A172 (cell line): Measurements from ENCODE around the gene SBF2. TPM values are rescaled to one million over a fixed set of nuclear protein-coding genes. Genes with fewer than 3 reads are reported as not detected.
"Not testable (repeated sequence)": the region's sequence is repeated elsewhere in the genome, so short reads cannot be mapped to it uniquely, and the experiment has no call there.

Experiments used
- DNase-seq: peaks from one replicate; pipeline ENCODE4 v3.0.0-alpha.2; 2015; ENCODE audit warnings: low spot score
- total RNA-seq: library from RNA; depleted of rRNA; stranded (reverse); fragments of >200 nt; shearing (Covaris generic); gene quantifications from 2 replicates; pipeline ENCODE4 v1.2.3, GENCODE V29; 2014

SBF2 gene
- total RNA-seq, 1 experiment from 2014 or later: 34.7 TPM

- DNase-seq: no peak
These were observed 96.9 kb downstream of the SBF2 start for GRCh38 chr11:10197091-10197490.

- no peak for DNase-seq
These were observed 102.0 kb downstream of the SBF2 start for GRCh38 chr11:10192036-10192435.

GRCh38 chr11:10181811-10182210 lies 112.2 kb downstream of the SBF2 start:
- peak; percentile 47 for DNase-seq

GRCh38 chr11:10164621-10165020 lies 129.4 kb downstream of the SBF2 start:
- no peak for DNase-seq

- DNase-seq: no peak
These were observed 131.8 kb downstream of the SBF2 start for GRCh38 chr11:10162222-10162621.

GRCh38 chr11:10160350-10160749 lies 133.7 kb downstream of the SBF2 start:
- no peak for DNase-seq

GRCh38 chr11:10158461-10158860 lies 135.6 kb downstream of the SBF2 start:
- no peak for DNase-seq

GRCh38 chr11:10155793-10156490 lies 138.1 kb downstream of the SBF2 start:
- DNase-seq: no peak

- DNase-seq: no peak
These were observed 143.2 kb downstream of the SBF2 start for GRCh38 chr11:10150800-10151199.

GRCh38 chr11:10149553-10149952 lies 144.5 kb downstream of the SBF2 start:
- no peak for DNase-seq

GRCh38 chr11:10147195-10147594 lies 146.8 kb downstream of the SBF2 start:
- DNase-seq: no peak

GRCh38 chr11:10144954-10145353 lies 149.1 kb downstream of the SBF2 start:
- no peak for DNase-seq

GRCh38 chr11:10139656-10140055 lies 154.4 kb downstream of the SBF2 start:
- peak; percentile 81 for DNase-seq

- DNase-seq: no peak
These were observed 154.9 kb downstream of the SBF2 start for GRCh38 chr11:10139143-10139542.

- DNase-seq: no peak
These were observed 159.0 kb downstream of the SBF2 start for GRCh38 chr11:10134975-10135481.

- not testable (repeated sequence) for DNase-seq
These were observed 159.8 kb downstream of the SBF2 start for GRCh38 chr11:10134226-10134625.

GRCh38 chr11:10133251-10133650 lies 160.8 kb downstream of the SBF2 start:
- DNase-seq: not testable (repeated sequence)

GRCh38 chr11:10130875-10131274 lies 163.1 kb downstream of the SBF2 start:
- no peak for DNase-seq

GRCh38 chr11:10129184-10129583 lies 164.8 kb downstream of the SBF2 start:
- DNase-seq: not testable (repeated sequence)

GRCh38 chr11:10125522-10126133 lies 168.4 kb downstream of the SBF2 start:
- no peak for DNase-seq

GRCh38 chr11:10122326-10123197 lies 171.5 kb downstream of the SBF2 start:
- peak; percentile 59 for DNase-seq

- DNase-seq: no peak
These were observed 175.2 kb downstream of the SBF2 start for GRCh38 chr11:10118865-10119264.
